GM12878 (cell line): ENCODE data around the gene PRKCD. TPM values are rescaled to one million over a fixed set of nuclear protein-coding genes. Genes with fewer than 3 reads are reported as not detected.

Source experiments
- ATAC-seq: fragments of 200-7000 bp; cut with Tn5 transposase; 3 replicates; pipeline ENCODE4 v1.9.1; 2020; ENCODE audit warnings: mild to moderate bottlenecking, moderate library complexity
- BruUV-seq: library from RNA; stranded (reverse); fragments of 400-500 nt; replicated peaks from 2 replicates; lab custom pipeline; 2021; lab: Mats Ljungman, UMichigan
- CTCF ChIA-PET: fragments of 300-600 bp; sonication (Branson Sonifier 250); formaldehyde crosslinking; extraction: SDS; loops from one replicate; lab custom pipeline; 2021; ENCODE audit warnings: inconsistent platforms; lab: Yijun Ruan, JAX
- POLR2A ChIA-PET: fragments of 350-600 bp; formaldehyde crosslinking; extraction: SDS; loops from one replicate; lab custom pipeline; 2021; ENCODE audit warnings: inconsistent platforms; lab: Charles Lee
- RAD21 ChIA-PET: fragments of 300-600 bp; sonication (Branson Sonifier 250); formaldehyde crosslinking; loops from one replicate; lab custom pipeline; 2023; ENCODE audit warnings: antibody characterized with exemption; ENCODE audit not compliant: unreplicated experiment; lab: Charles Lee
- SMC1A ChIA-PET: fragments of 300-600 bp; sonication (Branson Sonifier 250); formaldehyde crosslinking; loops from one replicate; lab custom pipeline; 2023; ENCODE audit not compliant: unreplicated experiment, uncharacterized antibody; lab: Charles Lee
- DNase-seq: peaks from one replicate; pipeline ENCODE4 v3.0.0-alpha.2; 2011; ENCODE audit warnings: low read depth, low spot score
- FAIRE-seq: peaks from 3 replicates; lab custom pipeline; 2011; peaks lifted over from hg19 to GRCh38; lab: Jason Lieb, UNC
- H2AFZ ChIP-seq: 2 replicates; pipeline ENCODE4 v1.6.0; 2011; ENCODE audit warnings: low read depth, low read length, control low read depth; ENCODE audit not compliant: control insufficient read depth
- H3K27ac ChIP-seq: 2 replicates; pipeline ENCODE4 v1.5.1; 2011; ENCODE audit warnings: control low read depth; ENCODE audit not compliant: control insufficient read depth, insufficient read depth
- H3K27me3 ChIP-seq, 2 experiments: replicated peaks in 1 of 2; 2 replicates each; pipeline versions ENCODE4 v1.6.0 to v1.6.1; 2011; ENCODE audit warnings: low read length in 1 of 2; ENCODE audit not compliant: control insufficient read depth in 2 of 2, insufficient read depth in 2 of 2
- H3K36me3 ChIP-seq, 2 experiments: 2 replicates each; pipeline ENCODE4 v1.5.1; 2011; ENCODE audit warnings: low read length in 1 of 2; ENCODE audit not compliant: control insufficient read depth in 2 of 2, insufficient read depth in 2 of 2
- H3K4me1 ChIP-seq: 2 replicates; pipeline ENCODE4 v1.6.1; 2011; ENCODE audit warnings: mild to moderate bottlenecking, low read length, moderate library complexity, mixed read lengths; ENCODE audit not compliant: control insufficient read depth, insufficient read depth
- H3K4me2 ChIP-seq: 2 replicates; pipeline ENCODE4 v1.6.0; 2011; ENCODE audit warnings: control low read depth; ENCODE audit not compliant: control insufficient read depth, insufficient read depth
- H3K4me3 ChIP-seq: fragments of 200-600 bp; sonication (generic); 2 replicates; pipeline ENCODE4 v1.5.1; 2016
- H3K79me2 ChIP-seq: 2 replicates; pipeline ENCODE4 v1.6.0; 2011; ENCODE audit warnings: low read length; ENCODE audit not compliant: control insufficient read depth, insufficient read depth
- H3K9ac ChIP-seq: 2 replicates; pipeline ENCODE4 v1.8.0; 2011; ENCODE audit warnings: low read length, control low read depth, mixed read lengths; ENCODE audit not compliant: control insufficient read depth, insufficient read depth
- H3K9me3 ChIP-seq: replicated peaks from 3 replicates; pipeline ENCODE4 v1.5.1; 2011; ENCODE audit warnings: mild to moderate bottlenecking, low read length; ENCODE audit not compliant: control insufficient read depth, insufficient read depth
- H4K20me1 ChIP-seq: 2 replicates; pipeline ENCODE4 v1.6.0; 2011; ENCODE audit not compliant: control insufficient read depth, insufficient read depth
- CHD4 ChIP-seq: fragments of 200-600 bp; sonication (generic); IDR thresholded peaks from 2 replicates; pipeline ENCODE4 v1.6.1; 2016; ENCODE audit warnings: mild to moderate bottlenecking
- GABPA ChIP-seq: IDR thresholded peaks from 2 replicates; pipeline ENCODE4 v1.6.1; 2014; ENCODE audit warnings: antibody characterized with exemption, low read depth, mild to moderate bottlenecking, inconsistent platforms
- HDGF ChIP-seq: fragments of 450-650 bp; IDR thresholded peaks from 2 replicates; pipeline ENCODE4 v1.6.1; 2016; ENCODE audit warnings: antibody characterized with exemption
- IKZF1 ChIP-seq: fragments of 450-650 bp; conservative IDR thresholded peaks from 2 replicates; pipeline ENCODE4 v1.6.1; 2017; ENCODE audit warnings: antibody characterized with exemption, mild to moderate bottlenecking
- MXI1 ChIP-seq: fragments of 150-350 bp; IDR thresholded peaks from 2 replicates; pipeline ENCODE4 v1.6.1; 2011; ENCODE audit warnings: low read depth, mild to moderate bottlenecking, inconsistent platforms, low read length, improper control_type of control experiment
- NRF1 ChIP-seq: conservative IDR thresholded peaks from 2 replicates; pipeline ENCODE4 v1.6.1; 2011; ENCODE audit warnings: mild to moderate bottlenecking, low read depth, low read length, improper control_type of control experiment
- RAD21 ChIP-seq: IDR thresholded peaks from 2 replicates; pipeline ENCODE4 v1.6.1; 2011; ENCODE audit warnings: mild to moderate bottlenecking, low read depth, low read length, moderate library complexity; ENCODE audit not compliant: insufficient read depth
- RB1 ChIP-seq: fragments of 450-650 bp; formaldehyde crosslinking; IDR thresholded peaks from 2 replicates; pipeline ENCODE4 v1.6.1; 2017; ENCODE audit warnings: mild to moderate bottlenecking, borderline replicate concordance
- RELB ChIP-seq: fragments of 450-650 bp; IDR thresholded peaks from 2 replicates; pipeline ENCODE4 v1.6.1; 2017; ENCODE audit warnings: low read depth, mild to moderate bottlenecking, moderate library complexity
- SIN3A ChIP-seq: IDR thresholded peaks from 2 replicates; pipeline ENCODE4 v1.6.1; 2012; ENCODE audit warnings: low read depth, low read length, improper control_type of control experiment
- SREBF1 ChIP-seq: IDR thresholded peaks from 2 replicates; pipeline ENCODE4 v1.6.1; 2012; ENCODE audit warnings: mild to moderate bottlenecking, low read length
- SRF ChIP-seq, 2 experiments: IDR thresholded peaks; 2 replicates each; pipeline ENCODE4 v1.6.1; 2011; ENCODE audit warnings: low read depth in 2 of 2, low read length in 2 of 2, mild to moderate bottlenecking in 1 of 2, moderate library complexity in 1 of 2
- WGBS: methylation state at CpG from one replicate; pipeline ENCODE4 v1.1.6; 2016; ENCODE audit warnings: low lambda C conversion rate; ENCODE audit not compliant: insufficient replicate concordance, insufficient coverage; ENCODE audit errors: missing lambda C conversion rate; 5-methylcytosine and 5-hydroxymethylcytosine counted together
- in situ Hi-C: fragments of 300-500 bp; cut with MboI; formaldehyde crosslinking; loops from 9 replicates; pipeline ENCODE4 v1.14.3; 2018; ENCODE audit warnings: mixed read lengths
- intact Hi-C: fragments of 100-400 bp; cut with micrococcal nuclease; formaldehyde crosslinking; loops from one replicate; pipeline ENCODE4 v1.14.2; 2022; ENCODE audit not compliant: unreplicated experiment
- polyA plus RNA-seq, 11 experiments: library from polyadenylated mRNA; depleted of rRNA in 4 of 11; unstranded in 6 of 11; stranded (reverse) in 5 of 11; fragments of >200 nt; fragmentation: Nextera tagmentation in 4 of 11; fragmentation: Illumina TruSeq in 1 of 11; extraction: Ambion mirVana in 4 of 11; extraction: Trizol in 1 of 11; gene quantifications; 1 replicate in 1 of 11; 2 replicates in 10 of 11; pipeline versions ENCODE4 v1.2.1 to v1.2.3, GENCODE V29; 2011 to 2016; ENCODE audit warnings: inconsistent platforms in 2 of 11, missing spikeins in 2 of 11, low read depth in 1 of 11
- total RNA-seq, 4 experiments: library from RNA; depleted of rRNA in 3 of 4; stranded (reverse); fragments of >200 nt in 3 of 4; fragmentation: Illumina TruSeq in 1 of 4; extraction: Trizol in 1 of 4; gene quantifications; 2 replicates each; pipeline versions ENCODE4 v1.2.1 to v1.2.3, GENCODE V29; 2013 to 2021

PRKCD gene
- total and polyA plus RNA-seq, 10 of the 15 experiments (the other 5 are each of a cell fraction or from before 2014, with no cell fraction given), result 10.0 to 114 (median 42.4) TPM

GRCh38 chr3:53217175-53217574 is 56.2 kb downstream of the PRKCD start:
- H3K9me3 ChIP-seq, result no peaks in the 10 kb centered on the region; the same call in 2 of the 3 replicates
- WGBS, result 98% methylated on average over 2 of the region's 2 CpGs
- H3K4me3 ChIP-seq, result no peak overlapping the region
- no peak for TF ChIP-seq NRF1
- TF ChIP-seq RB1, result no peak
- TF ChIP-seq SIN3A, result no peak
- TF ChIP-seq HDGF, result no peak
- no peak for TF ChIP-seq RELB
- no peak for TF ChIP-seq CHD4
- TF ChIP-seq MXI1, result no peak
- no peak for TF ChIP-seq SRF (IDR thresholded peaks at IDR 0.05; ENCODE audit: low read depth in 2 of 2, low read length in 2 of 2)
- no peak for TF ChIP-seq SREBF1
- TF ChIP-seq RAD21, result no peak
- TF ChIP-seq IKZF1, result no peak
- TF ChIP-seq GABPA, result no peak
- no peaks in the 10 kb centered on the region for H4K20me1 ChIP-seq
- H3K36me3 ChIP-seq, result peaks cover 0 to 3% of the 10 kb centered on the region in 2 experiments; a peak in 1 of 4 replicates
- SMC1A ChIA-PET, result no interaction called here
- no peak overlapping the region for H3K9ac ChIP-seq
- DNase-seq, result no peak
- no peaks in the 10 kb centered on the region for H3K79me2 ChIP-seq
- CTCF ChIA-PET, result no interaction called here
- BruUV-seq, result no TSS peak
- H3K27ac ChIP-seq, result no peak overlapping the region
- ATAC-seq, result no peak
- no peak overlapping the region for H3K4me2 ChIP-seq
- H2AFZ ChIP-seq, result no peak overlapping the region
- intact Hi-C loops (no loop called here), in situ Hi-C loops (no loop called here)
- POLR2A ChIA-PET, result interaction anchor here (0.6 kb wide), 1 partner anchor 65 kb away, joined by 7 read pairs; no protein-coding TSS in a partner anchor
- no peaks in the 10 kb centered on the region for H3K27me3 ChIP-seq
- no peak for FAIRE-seq
- RAD21 ChIA-PET, result no interaction called here
- no peaks in the 10 kb centered on the region for H3K4me1 ChIP-seq
